Activated naive CD8-positive, alpha-beta T cell treated with anti-CD3 and anti-CD28 coated beads, Interleukin-2, amount 50 U/mL, for 24 hours (primary cell): ENCODE measurements around the gene LDAF1.
"Not testable (repeated sequence)": the region's sequence is repeated elsewhere in the genome, so short reads cannot be mapped to it uniquely, and the experiment has no call there.

Experiments
- ATAC-seq: fragments of 150-1000 bp; cut with Tn5 transposase; one replicate; pipeline ENCODE4 v1.10.0; 2021
- DNase-seq: peaks from one replicate; pipeline ENCODE4 v3.0.0; 2021
- H3K27ac Mint-ChIP-seq: one replicate; pipeline ENCODE4 v1.8.0; 2021; ENCODE audit warnings: mild to moderate bottlenecking, mixed read lengths
- H3K27me3 Mint-ChIP-seq: one replicate; pipeline ENCODE4 v1.8.0; 2021; ENCODE audit warnings: mixed read lengths
- H3K36me3 Mint-ChIP-seq: one replicate; pipeline ENCODE4 v1.8.0; 2021; ENCODE audit warnings: low read depth, mixed read lengths
- H3K4me1 Mint-ChIP-seq: one replicate; pipeline ENCODE4 v1.8.0; 2021; ENCODE audit warnings: mixed read lengths
- H3K4me3 Mint-ChIP-seq: one replicate; pipeline ENCODE4 v1.8.0; 2021; ENCODE audit warnings: mild to moderate bottlenecking, moderate library complexity, mixed read lengths
- H3K9me3 Mint-ChIP-seq: one replicate; pipeline ENCODE4 v1.8.0; 2021; ENCODE audit warnings: mixed read lengths

Gene LDAF1

GRCh38 chr16:21153124-21153729 is 5.2 kb upstream of the LDAF1 start:
- not testable (repeated sequence) for H3K27ac Mint-ChIP-seq, ATAC-seq

GRCh38 chr16:21156011-21156410 is 2.5 kb upstream of the LDAF1 start:
- H3K27ac Mint-ChIP-seq, H3K36me3 Mint-ChIP-seq, H3K27me3 Mint-ChIP-seq, DNase-seq, H3K9me3 Mint-ChIP-seq, ATAC-seq, H3K4me3 Mint-ChIP-seq: not testable (repeated sequence)
- H3K4me1 Mint-ChIP-seq, result peaks cover 23% of the 10 kb centered on the region

More at GRCh38 chr16:21153124-21153729, 5.2 kb upstream of the LDAF1 start:
- Mint-ChIP-seq H3K27me3 (peaks cover 17% of the 10 kb centered on the region), H3K4me1 (peaks cover 11% of the 10 kb centered on the region)
- not testable (repeated sequence) for H3K9me3 Mint-ChIP-seq, H3K36me3 Mint-ChIP-seq, H3K4me3 Mint-ChIP-seq, DNase-seq

GRCh38 chr16:21156767-21157467 is 1.6 kb upstream of the LDAF1 start:
- ATAC-seq (no peak), DNase-seq (peak; percentile 11)
- Mint-ChIP-seq H3K27me3 (no peaks in the 10 kb centered on the region), H3K36me3 (no peaks in the 10 kb centered on the region), H3K4me1 (peaks cover 23% of the 10 kb centered on the region), H3K4me3 (no peak overlapping the region), H3K9me3 (no peaks in the 10 kb centered on the region), H3K27ac (no peak overlapping the region)

GRCh38 chr16:21157632-21158031 is 842 bp upstream of the LDAF1 start:
- H3K4me1 Mint-ChIP-seq, result peaks cover 25% of the 10 kb centered on the region
- H3K27ac Mint-ChIP-seq, result no peak overlapping the region
- peak; percentile 6 for DNase-seq
- peak overlapping the region; percentile 85 for H3K4me3 Mint-ChIP-seq
- no peaks in the 10 kb centered on the region for H3K9me3 Mint-ChIP-seq
- no peak for ATAC-seq
- H3K36me3 Mint-ChIP-seq, result peaks cover 2% of the 10 kb centered on the region
- no peaks in the 10 kb centered on the region for H3K27me3 Mint-ChIP-seq

GRCh38 chr16:21159281-21159951 is 942 bp downstream of the LDAF1 start:
- Mint-ChIP-seq H3K9me3 (no peaks in the 10 kb centered on the region), H3K27ac (peak overlapping the region; percentile 59), H3K4me3 (peak overlapping the region; percentile 85), H3K36me3 (peaks cover 12% of the 10 kb centered on the region), H3K4me1 (peaks cover 25% of the 10 kb centered on the region), H3K27me3 (no peaks in the 10 kb centered on the region)
- DNase-seq (peak; percentile 19), ATAC-seq (no peak)

- peaks cover 25% of the 10 kb centered on the region for H3K4me1 Mint-ChIP-seq
- ATAC-seq (no peak), DNase-seq (no peak)
- peaks cover 12% of the 10 kb centered on the region for H3K36me3 Mint-ChIP-seq
- H3K4me3 Mint-ChIP-seq, result peak overlapping the region; percentile 85
- H3K27me3 Mint-ChIP-seq, result no peaks in the 10 kb centered on the region
- H3K27ac Mint-ChIP-seq, result no peak overlapping the region
- no peaks in the 10 kb centered on the region for H3K9me3 Mint-ChIP-seq
Observed at GRCh38 chr16:21160276-21160675, 1.8 kb downstream of the LDAF1 start.

GRCh38 chr16:21161211-21161610 is 2.7 kb downstream of the LDAF1 start:
- Mint-ChIP-seq H3K27me3 (no peaks in the 10 kb centered on the region), H3K9me3 (no peaks in the 10 kb centered on the region), H3K27ac (no peak overlapping the region), H3K4me3 (no peak overlapping the region), H3K4me1 (peaks cover 25% of the 10 kb centered on the region), H3K36me3 (peaks cover 12% of the 10 kb centered on the region)
- ATAC-seq (no peak), DNase-seq (no peak)

GRCh38 chr16:21162661-21163151 is 4.2 kb downstream of the LDAF1 start:
- Mint-ChIP-seq H3K9me3 (no peaks in the 10 kb centered on the region), H3K4me3 (no peak overlapping the region), H3K36me3 (peaks cover 16% of the 10 kb centered on the region), H3K27me3 (no peaks in the 10 kb centered on the region), H3K27ac (no peak overlapping the region), H3K4me1 (peaks cover 19% of the 10 kb centered on the region)
- no peak for ATAC-seq
- DNase-seq, result no peak

GRCh38 chr16:21163576-21163975 is 5.1 kb downstream of the LDAF1 start:
- peaks cover 16% of the 10 kb centered on the region for H3K36me3 Mint-ChIP-seq
- no peak for ATAC-seq
- no peak overlapping the region for H3K4me3 Mint-ChIP-seq
- H3K27ac Mint-ChIP-seq, result no peak overlapping the region
- no peaks in the 10 kb centered on the region for H3K9me3 Mint-ChIP-seq
- no peaks in the 10 kb centered on the region for H3K27me3 Mint-ChIP-seq
- peaks cover 13% of the 10 kb centered on the region for H3K4me1 Mint-ChIP-seq
- no peak for DNase-seq

GRCh38 chr16:21164521-21165168 is 6.2 kb downstream of the LDAF1 start:
- peaks cover 16% of the 10 kb centered on the region for H3K36me3 Mint-ChIP-seq
- no peaks in the 10 kb centered on the region for H3K27me3 Mint-ChIP-seq
- DNase-seq, result no peak
- H3K4me3 Mint-ChIP-seq, result no peak overlapping the region
- H3K9me3 Mint-ChIP-seq, result no peaks in the 10 kb centered on the region
- no peak overlapping the region for H3K27ac Mint-ChIP-seq
- H3K4me1 Mint-ChIP-seq, result peaks cover 5% of the 10 kb centered on the region
- no peak for ATAC-seq

GRCh38 chr16:21166561-21166961 is 8.1 kb downstream of the LDAF1 start:
- Mint-ChIP-seq H3K27ac (no peak overlapping the region), H3K4me3 (no peak overlapping the region)
- ATAC-seq, result no peak

GRCh38 chr16:21167360-21167759 is 8.9 kb downstream of the LDAF1 start:
- Mint-ChIP-seq H3K9me3 (no peaks in the 10 kb centered on the region), H3K4me3 (no peak overlapping the region), H3K27me3 (no peaks in the 10 kb centered on the region), H3K4me1 (no peaks in the 10 kb centered on the region), H3K27ac (no peak overlapping the region), H3K36me3 (peaks cover 19% of the 10 kb centered on the region)
- DNase-seq (no peak), ATAC-seq (no peak)

More at GRCh38 chr16:21166561-21166961, 8.1 kb downstream of the LDAF1 start:
- Mint-ChIP-seq H3K27me3 (no peaks in the 10 kb centered on the region), H3K4me1 (peaks cover 2% of the 10 kb centered on the region), H3K9me3 (no peaks in the 10 kb centered on the region), H3K36me3 (peaks cover 20% of the 10 kb centered on the region)
- no peak for DNase-seq

GRCh38 chr16:21167929-21168602 is 9.6 kb downstream of the LDAF1 start:
- ATAC-seq (no peak), DNase-seq (no peak)
- no peak overlapping the region for H3K4me3 Mint-ChIP-seq
- H3K27ac Mint-ChIP-seq, result no peak overlapping the region
- H3K36me3 Mint-ChIP-seq, result peaks cover 17% of the 10 kb centered on the region
- no peaks in the 10 kb centered on the region for H3K27me3 Mint-ChIP-seq
- H3K4me1 Mint-ChIP-seq, result no peaks in the 10 kb centered on the region
- H3K9me3 Mint-ChIP-seq, result no peaks in the 10 kb centered on the region
